Large intestine (tissue), 3 donors: ENCODE measurements around the gene GPATCH2L. TPM values are rescaled to one million over a fixed set of nuclear protein-coding genes. Genes with fewer than 3 reads are reported as not detected.

ENCODE experiments used
- DNase-seq, 2 donors: peaks; one replicate each; pipeline versions ENCODE4 v3.0.0 to v3.0.0-alpha.2; 2013
- H3K27ac ChIP-seq: one replicate; pipeline ENCODE4 v1.5.1; 2013; ENCODE audit warnings: low read length
- H3K27me3 ChIP-seq: 2 replicates; pipeline ENCODE4 v1.6.1; 2013; ENCODE audit warnings: low read length; ENCODE audit not compliant: control insufficient read depth, insufficient read depth
- H3K36me3 ChIP-seq: 2 replicates; pipeline ENCODE4 v1.6.1; 2013; ENCODE audit warnings: low read length; ENCODE audit not compliant: control insufficient read depth, insufficient read depth
- H3K4me1 ChIP-seq: one replicate; pipeline ENCODE4 v1.6.1; 2013; ENCODE audit warnings: low read length; ENCODE audit not compliant: control insufficient read depth, insufficient read depth
- H3K4me3 ChIP-seq: one replicate; pipeline ENCODE4 v1.5.1; 2013; ENCODE audit warnings: low read length
- H3K9me3 ChIP-seq: one replicate; pipeline ENCODE4 v1.6.1; 2013; ENCODE audit warnings: mild to moderate bottlenecking, low read depth, low read length, moderate library complexity; ENCODE audit not compliant: control insufficient read depth
- WGBS: methylation state at CpG from one replicate; pipeline ENCODE4 v1.1.5; 2013; ENCODE audit warnings: low lambda C conversion rate; ENCODE audit not compliant: insufficient coverage; 5-methylcytosine and 5-hydroxymethylcytosine counted together
- polyA plus RNA-seq: library from polyadenylated mRNA; unstranded; fragments of 120-200 nt; gene quantifications from one replicate; pipeline ENCODE4 v1.2.1, GENCODE V29; 2013

Gene GPATCH2L
- polyA plus RNA-seq, 1 donor = 25.2 TPM

DNA sequence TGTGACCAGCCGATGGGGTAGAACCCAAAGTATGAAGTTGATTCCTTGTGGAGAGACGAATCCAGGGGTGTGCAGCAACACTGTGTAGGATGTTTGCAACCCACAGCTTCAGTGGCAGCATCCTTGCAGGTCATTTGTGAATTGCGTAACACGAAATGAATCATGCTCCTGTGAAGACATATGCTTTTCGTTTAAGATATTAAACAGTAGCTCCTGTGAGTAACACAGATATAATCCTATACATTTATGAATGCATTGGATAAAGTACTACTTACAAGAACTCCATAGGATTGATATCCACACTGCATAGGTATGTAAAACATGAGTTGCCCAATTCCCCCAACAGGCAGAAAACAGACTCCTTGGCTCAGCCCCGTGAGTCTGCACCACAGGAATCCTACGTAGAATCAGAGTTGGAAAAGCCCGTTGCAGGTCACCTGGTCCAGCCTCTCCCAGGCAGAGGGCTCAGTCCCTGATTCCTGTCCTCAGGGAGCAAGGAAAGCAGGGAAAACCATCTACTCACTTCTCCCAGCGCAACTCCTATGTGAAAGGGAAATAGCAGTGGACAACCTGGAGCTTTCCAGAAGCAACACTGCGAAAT is 75.8 kb downstream of the GPATCH2L start:
- no peaks in the 10 kb centered on the region for H3K4me1 ChIP-seq
- H3K4me3 ChIP-seq = no peak overlapping the region
- no peaks in the 10 kb centered on the region for H3K9me3 ChIP-seq
- H3K27me3 ChIP-seq = no peaks in the 10 kb centered on the region
- no peak for DNase-seq
- H3K27ac ChIP-seq = no peak overlapping the region
- no CpG with 5 or more reads among the region's 10 CpGs for WGBS
- H3K36me3 ChIP-seq = no peaks in the 10 kb centered on the region

DNA sequence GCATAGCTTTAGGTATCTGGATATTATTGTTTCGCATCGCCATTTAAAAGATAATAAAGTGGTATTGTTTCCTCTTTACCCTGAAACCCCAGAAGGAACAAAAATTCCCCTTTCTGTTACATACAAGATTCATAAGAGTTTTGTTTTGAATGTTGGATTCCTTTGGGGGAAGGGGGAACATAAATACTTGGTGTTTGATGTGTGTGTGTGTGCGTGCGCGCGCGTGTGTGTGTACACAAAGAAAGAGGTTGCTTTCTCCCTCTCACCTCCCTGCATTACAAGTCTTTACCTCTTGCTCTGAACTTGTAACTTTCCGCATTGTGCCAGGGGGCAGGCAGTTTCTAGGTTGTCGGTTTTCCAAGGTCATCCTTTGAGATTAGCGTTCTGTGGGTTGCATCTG is 76.4 kb downstream of the GPATCH2L start:
- DNase-seq = no peak
- no peak overlapping the region for H3K4me3 ChIP-seq
- no peaks in the 10 kb centered on the region for H3K36me3 ChIP-seq
- H3K27ac ChIP-seq = no peak overlapping the region
- WGBS = no CpG with 5 or more reads among the region's 10 CpGs
- H3K27me3 ChIP-seq = no peaks in the 10 kb centered on the region
- no peaks in the 10 kb centered on the region for H3K4me1 ChIP-seq
- H3K9me3 ChIP-seq = no peaks in the 10 kb centered on the region

DNA sequence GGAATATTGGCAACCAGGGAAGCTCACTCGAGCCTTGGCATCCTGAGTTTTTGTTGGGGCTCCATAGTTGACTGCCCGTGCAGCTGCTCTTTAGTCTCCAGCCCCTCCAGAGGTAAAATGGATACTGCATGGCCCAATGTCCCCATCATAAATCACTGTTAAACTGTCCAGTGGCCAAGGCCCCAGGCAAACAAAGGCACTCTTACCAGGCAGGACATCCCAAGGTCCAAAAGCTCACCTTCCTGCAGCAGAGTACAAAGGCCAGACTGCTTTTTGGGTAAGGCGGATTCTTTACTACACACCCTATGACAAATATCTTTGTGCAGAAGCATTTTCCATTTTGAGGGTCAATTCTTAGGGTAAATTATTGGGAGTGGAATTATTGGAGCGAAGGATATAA is 81.1 kb downstream of the GPATCH2L start:
- no peak for DNase-seq
- no peaks in the 10 kb centered on the region for H3K27me3 ChIP-seq
- no peak overlapping the region for H3K27ac ChIP-seq
- H3K9me3 ChIP-seq = no peaks in the 10 kb centered on the region
- 100% methylated on average over 1 of the region's 4 CpGs for WGBS
- H3K36me3 ChIP-seq = no peaks in the 10 kb centered on the region
- no peaks in the 10 kb centered on the region for H3K4me1 ChIP-seq
- no peak overlapping the region for H3K4me3 ChIP-seq

DNA sequence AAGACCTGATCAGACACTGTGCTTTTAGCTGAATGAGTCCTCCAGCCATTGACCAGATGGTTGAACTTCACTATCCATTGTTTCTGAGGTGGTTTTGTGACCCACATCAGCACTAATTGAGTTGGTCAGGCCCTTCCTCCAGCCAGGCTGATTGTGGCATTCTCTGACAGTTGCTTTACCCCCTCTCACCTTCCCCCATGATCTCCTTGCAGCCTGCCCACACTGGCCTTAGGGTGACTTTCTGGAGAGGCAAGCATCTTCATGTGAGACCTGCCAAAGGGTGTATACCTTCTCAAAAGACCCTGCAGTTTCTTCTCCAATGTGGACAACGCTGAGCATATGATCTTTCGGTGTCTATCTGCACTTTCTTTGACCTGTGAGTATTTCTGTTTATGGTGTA is 83.9 kb downstream of the GPATCH2L start:
- Histone ChIP-seq H3K4me3 (no peak overlapping the region), H3K36me3 (no peaks in the 10 kb centered on the region), H3K27ac (no peak overlapping the region), H3K9me3 (no peaks in the 10 kb centered on the region), H3K4me1 (no peaks in the 10 kb centered on the region), H3K27me3 (no peaks in the 10 kb centered on the region)
- DNase-seq = no peak
- WGBS = 100% methylated on average over 2 of the region's 2 CpGs

DNA sequence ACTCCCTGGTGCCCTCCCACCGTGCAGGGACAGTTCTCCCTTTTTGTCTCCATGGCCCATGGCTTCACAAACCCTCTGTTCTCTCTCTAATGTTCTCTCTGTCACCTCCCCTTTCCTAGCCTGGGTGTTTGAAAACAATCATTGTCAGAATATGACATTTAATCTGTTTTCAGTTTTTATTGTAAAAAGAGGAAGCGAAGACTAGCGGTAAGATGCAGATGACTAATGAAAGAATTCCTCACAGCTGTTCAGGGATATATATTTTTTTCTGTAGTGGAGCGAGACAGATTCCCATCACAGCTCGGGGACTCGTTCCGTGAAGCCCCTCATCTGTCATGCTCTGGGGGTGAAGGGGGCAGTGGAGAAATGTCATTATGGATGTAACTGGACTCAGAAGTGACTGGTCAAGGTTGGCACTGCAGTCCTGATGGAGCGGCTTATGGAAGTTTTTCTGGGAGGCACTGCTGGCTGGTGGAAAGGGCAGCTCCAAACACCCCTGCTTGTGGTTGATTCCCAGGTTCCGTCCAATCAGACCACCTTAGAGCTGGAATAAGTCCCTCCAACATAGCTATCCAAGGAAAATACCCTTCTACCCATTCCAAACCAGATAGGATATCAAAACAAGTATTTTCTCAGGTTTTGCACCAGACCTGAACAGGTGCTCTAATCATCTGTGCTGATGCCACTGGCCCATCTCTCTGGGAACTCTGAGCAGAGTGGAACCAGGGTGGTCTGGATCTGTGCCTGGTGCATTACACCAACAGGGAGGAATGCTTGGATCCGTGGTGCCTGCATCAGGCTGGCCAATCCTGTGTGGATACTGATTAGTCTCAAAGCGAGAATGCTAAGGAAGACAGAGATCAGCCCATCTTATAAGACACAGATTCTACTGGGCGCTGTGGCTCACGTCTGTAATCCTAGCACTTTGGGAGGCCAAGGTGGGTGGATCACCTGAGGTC is 84.7 kb downstream of the GPATCH2L start:
- WGBS = no CpG with 5 or more reads among the region's 13 CpGs

DNA sequence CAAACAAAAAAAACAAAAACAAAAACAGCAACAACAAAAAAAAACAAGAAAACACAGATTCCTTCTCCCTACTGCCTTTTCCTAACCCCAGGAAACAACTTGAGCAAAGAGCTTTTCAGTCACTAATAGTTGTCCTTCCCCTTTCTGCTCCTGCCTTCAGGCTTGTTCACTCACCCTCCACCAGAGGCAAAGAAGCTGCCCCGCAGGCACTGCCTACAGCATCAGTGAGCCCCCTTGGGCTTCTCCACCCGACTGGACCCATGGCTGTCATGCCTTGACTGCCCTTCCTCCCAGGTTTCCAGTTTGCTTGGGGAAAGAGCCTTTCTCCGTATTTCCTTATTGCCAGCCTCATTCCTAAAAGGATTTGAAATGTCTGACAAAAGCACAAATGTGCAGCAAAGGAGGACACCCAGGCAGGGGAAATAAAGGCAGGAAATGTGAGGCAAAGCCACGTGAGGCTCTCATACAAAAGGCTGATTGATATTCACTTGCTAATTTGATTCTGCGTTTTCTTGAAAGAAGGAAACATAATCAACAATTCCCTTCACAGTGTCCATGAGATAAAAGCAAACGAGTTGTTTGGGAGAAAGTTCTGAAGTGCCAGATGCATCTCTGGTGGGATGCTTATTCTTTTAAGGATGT is 85.7 kb downstream of the GPATCH2L start:
- Histone ChIP-seq H3K4me1 (no peaks in the 10 kb centered on the region), H3K27ac (no peak overlapping the region), H3K9me3 (no peaks in the 10 kb centered on the region), H3K4me3 (no peak overlapping the region), H3K27me3 (no peaks in the 10 kb centered on the region), H3K36me3 (no peaks in the 10 kb centered on the region)
- no peak for DNase-seq
- WGBS = 90% methylated on average over 2 of the region's 6 CpGs

More for the DNA sequence above, 84.7 kb downstream of the GPATCH2L start:
- no peaks in the 10 kb centered on the region for H3K9me3 ChIP-seq
- DNase-seq = peak in 1 of 2 donors; percentile 5
- no peaks in the 10 kb centered on the region for H3K27me3 ChIP-seq
- no peaks in the 10 kb centered on the region for H3K36me3 ChIP-seq
- no peak overlapping the region for H3K27ac ChIP-seq
- H3K4me1 ChIP-seq = no peaks in the 10 kb centered on the region
- H3K4me3 ChIP-seq = no peak overlapping the region

DNA sequence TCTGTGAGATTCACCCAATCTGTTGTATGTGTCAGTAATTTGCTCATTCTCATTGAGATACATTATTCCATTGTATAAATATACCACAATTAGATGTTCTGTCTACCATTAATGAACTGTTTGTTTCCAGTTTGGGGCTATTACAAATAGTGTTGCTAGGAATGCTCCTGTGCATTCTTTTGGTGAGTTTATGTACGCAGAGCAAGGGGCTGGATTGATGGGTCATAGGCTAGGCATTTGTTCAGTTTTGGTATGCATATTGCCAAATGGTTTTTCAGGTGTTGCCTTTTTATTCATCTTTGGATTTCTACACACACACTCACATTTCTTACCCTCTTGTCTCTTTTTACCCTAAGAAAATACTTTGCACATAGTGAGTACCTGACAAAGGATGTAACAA is 93.4 kb downstream of the GPATCH2L start:
- no peak overlapping the region for H3K27ac ChIP-seq
- no peaks in the 10 kb centered on the region for H3K36me3 ChIP-seq
- H3K4me3 ChIP-seq = no peak overlapping the region
- H3K27me3 ChIP-seq = no peaks in the 10 kb centered on the region
- no CpG with 5 or more reads among the region's 1 CpG for WGBS
- H3K4me1 ChIP-seq = no peaks in the 10 kb centered on the region
- no peaks in the 10 kb centered on the region for H3K9me3 ChIP-seq
- no peak for DNase-seq

DNA sequence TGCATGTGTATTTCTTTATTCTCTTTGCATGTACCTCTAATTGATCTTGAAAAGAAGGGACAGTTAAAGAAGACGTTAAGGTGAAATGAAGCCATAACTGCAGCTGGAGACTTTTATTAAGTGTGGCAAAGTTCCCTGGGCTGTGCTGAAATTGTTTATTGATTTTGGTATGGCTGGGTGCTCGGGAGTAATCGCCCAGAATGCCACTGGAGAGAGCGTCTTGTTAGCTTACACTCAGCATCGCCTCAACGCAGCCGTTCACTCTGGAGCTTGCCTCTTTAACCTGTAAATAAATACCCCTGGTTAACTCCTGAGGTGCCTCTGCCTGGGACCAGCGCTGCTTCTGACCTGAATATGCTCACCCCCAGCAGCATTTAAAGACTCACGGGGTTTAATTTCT is 98.6 kb downstream of the GPATCH2L start:
- H3K27ac ChIP-seq = no peak overlapping the region
- H3K4me3 ChIP-seq = no peak overlapping the region
- H3K36me3 ChIP-seq = no peaks in the 10 kb centered on the region
- H3K27me3 ChIP-seq = peaks cover 16% of the 10 kb centered on the region
- DNase-seq = no peak
- H3K4me1 ChIP-seq = no peaks in the 10 kb centered on the region
- H3K9me3 ChIP-seq = no peaks in the 10 kb centered on the region
- 60% methylated on average over 1 of the region's 9 CpGs for WGBS

DNA sequence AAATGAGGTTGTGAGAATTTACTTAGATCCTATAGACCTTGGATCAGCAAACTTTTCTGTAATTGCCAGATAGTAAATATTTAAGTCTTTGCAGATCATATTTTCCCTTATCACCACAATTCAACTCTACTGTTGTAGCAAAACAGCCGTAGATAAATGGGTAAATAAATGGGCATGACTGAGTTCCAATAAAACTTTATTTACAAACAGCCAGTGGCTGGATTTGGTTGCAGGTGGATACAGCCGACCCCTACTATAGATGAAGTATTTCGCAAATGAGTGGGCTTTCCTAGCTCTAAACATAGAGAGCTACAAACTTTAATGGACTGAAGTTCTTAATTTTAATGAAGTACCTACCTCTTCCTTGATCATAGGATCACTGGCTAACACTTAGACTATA is 100.7 kb downstream of the GPATCH2L start:
- no peak for DNase-seq
- Histone ChIP-seq H3K9me3 (no peaks in the 10 kb centered on the region), H3K27ac (no peak overlapping the region), H3K27me3 (peaks cover 16% of the 10 kb centered on the region), H3K4me3 (no peak overlapping the region), H3K4me1 (no peaks in the 10 kb centered on the region), H3K36me3 (no peaks in the 10 kb centered on the region)
- no CpG with 5 or more reads among the region's 3 CpGs for WGBS

DNA sequence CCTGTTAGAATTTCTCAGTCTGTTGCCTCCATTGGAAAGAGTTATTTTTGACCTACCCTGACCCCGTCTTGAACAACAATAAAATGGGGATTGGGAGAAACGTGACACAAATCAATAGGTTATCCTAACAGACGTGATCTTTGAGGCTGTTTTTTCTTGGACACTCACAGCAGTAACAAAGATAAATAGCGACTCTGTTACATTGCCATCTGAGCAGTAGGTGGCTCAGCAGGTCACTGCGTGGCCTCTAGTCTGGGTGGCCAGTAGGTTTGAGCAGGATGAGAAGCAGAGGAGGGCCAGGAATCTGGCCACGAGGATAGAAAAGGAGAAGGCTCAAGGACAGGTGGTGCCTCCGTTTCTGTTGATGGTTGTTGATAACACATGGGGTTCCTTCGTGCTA is 101.4 kb downstream of the GPATCH2L start:
- Histone ChIP-seq H3K9me3 (no peaks in the 10 kb centered on the region), H3K4me3 (no peak overlapping the region), H3K36me3 (no peaks in the 10 kb centered on the region), H3K27ac (no peak overlapping the region), H3K27me3 (peaks cover 16% of the 10 kb centered on the region), H3K4me1 (no peaks in the 10 kb centered on the region)
- 40% methylated on average over 1 of the region's 8 CpGs for WGBS
- DNase-seq = no peak
